Fibroblast of villous mesenchyme (primary cell): ENCODE results near the gene AKR7A3. TPM values are rescaled to one million over a fixed set of nuclear protein-coding genes. Genes with fewer than 3 reads are reported as not detected.

Experiments used
- DNase-seq: peaks from one replicate; pipeline ENCODE4 v3.0.0-alpha.2; 2010; ENCODE audit warnings: low read depth
- H3K4me3 ChIP-seq: 2 replicates; pipeline ENCODE4 v1.5.1; 2011; ENCODE audit warnings: low read depth, mild to moderate bottlenecking, low read length
- total RNA-seq: library from RNA; depleted of rRNA; stranded (reverse); fragments of >200 nt; gene quantifications from 2 replicates; pipeline ENCODE4 v1.2.3, GENCODE V29; 2012
- TF ChIP-seq, protein P1 (sequence below): IDR thresholded peaks from 2 replicates; pipeline ENCODE4 v1.5.1; 2012; ENCODE audit warnings: low read depth, mild to moderate bottlenecking, low read length; ENCODE audit not compliant: insufficient read depth

AKR7A3 gene
- total RNA-seq, 1 donor = 0.43 TPM

GRCh38 chr1:19310720-19311502 lies 22.3 kb upstream of the AKR7A3 start:
- H3K4me3 ChIP-seq = peak overlapping the region; percentile 84
- TF ChIP-seq, protein P1, sequence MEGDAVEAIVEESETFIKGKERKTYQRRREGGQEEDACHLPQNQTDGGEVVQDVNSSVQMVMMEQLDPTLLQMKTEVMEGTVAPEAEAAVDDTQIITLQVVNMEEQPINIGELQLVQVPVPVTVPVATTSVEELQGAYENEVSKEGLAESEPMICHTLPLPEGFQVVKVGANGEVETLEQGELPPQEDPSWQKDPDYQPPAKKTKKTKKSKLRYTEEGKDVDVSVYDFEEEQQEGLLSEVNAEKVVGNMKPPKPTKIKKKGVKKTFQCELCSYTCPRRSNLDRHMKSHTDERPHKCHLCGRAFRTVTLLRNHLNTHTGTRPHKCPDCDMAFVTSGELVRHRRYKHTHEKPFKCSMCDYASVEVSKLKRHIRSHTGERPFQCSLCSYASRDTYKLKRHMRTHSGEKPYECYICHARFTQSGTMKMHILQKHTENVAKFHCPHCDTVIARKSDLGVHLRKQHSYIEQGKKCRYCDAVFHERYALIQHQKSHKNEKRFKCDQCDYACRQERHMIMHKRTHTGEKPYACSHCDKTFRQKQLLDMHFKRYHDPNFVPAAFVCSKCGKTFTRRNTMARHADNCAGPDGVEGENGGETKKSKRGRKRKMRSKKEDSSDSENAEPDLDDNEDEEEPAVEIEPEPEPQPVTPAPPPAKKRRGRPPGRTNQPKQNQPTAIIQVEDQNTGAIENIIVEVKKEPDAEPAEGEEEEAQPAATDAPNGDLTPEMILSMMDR = no peak
- DNase-seq = no peak

DNA sequence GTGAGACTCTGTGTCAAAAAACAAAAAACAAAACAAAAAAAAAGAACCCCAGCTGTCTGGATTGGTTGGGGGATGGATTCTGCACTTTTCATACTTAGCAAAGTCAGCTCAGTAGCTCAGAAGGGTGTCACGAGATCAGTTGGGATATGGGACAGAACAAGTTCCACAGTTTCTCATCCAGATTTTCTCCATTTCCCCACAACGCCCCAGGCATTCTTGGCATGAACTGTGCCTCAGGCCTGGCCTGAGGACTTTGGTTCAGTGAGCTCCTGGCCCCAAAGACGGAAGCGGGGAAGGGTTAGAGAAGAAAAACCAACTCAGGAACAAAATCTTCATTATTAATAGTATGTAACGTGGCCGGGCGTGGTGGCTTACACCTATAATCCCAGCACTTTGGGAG lies 21.5 kb upstream of the AKR7A3 start:
- DNase-seq = no peak
- no peak overlapping the region for H3K4me3 ChIP-seq

DNA sequence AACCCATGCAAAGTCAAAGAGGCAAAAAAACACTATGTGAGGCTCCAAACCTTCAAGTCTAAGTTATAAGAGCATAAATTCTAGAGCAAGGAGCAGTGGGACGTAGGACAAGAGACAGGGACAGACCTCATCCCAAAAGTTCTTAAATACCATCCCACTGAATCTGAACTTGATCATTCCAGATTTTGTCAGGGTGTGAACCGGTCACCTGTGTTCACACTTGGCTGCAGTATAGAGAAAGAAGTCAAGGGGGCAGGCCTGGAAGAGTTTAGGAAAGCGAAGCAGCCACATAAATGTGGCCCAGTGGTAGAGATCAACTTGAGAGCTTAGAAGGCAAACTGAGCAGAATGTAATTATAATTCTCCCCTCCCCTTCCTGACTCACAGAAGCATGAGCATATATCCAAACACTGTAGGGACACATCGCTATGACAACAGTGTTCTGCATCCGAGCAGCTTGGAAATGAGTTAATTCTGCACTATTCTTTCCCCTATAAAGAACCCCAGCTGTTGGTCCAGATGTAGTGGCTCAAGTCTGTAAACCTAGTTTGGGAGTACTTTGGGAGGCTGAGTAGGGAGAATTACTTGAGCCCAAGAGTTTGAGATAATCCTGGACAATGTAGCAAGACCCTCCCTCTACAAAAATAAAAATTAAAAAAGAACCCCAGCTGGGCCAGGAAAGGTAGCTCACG lies 20.7 kb upstream of the AKR7A3 start:
- TF ChIP-seq, protein P1 = no peak
- DNase-seq = peak; percentile 28
- H3K4me3 ChIP-seq = no peak overlapping the region

More for the DNA sequence above, 21.5 kb upstream of the AKR7A3 start:
- TF ChIP-seq, protein P1 = no peak

DNA sequence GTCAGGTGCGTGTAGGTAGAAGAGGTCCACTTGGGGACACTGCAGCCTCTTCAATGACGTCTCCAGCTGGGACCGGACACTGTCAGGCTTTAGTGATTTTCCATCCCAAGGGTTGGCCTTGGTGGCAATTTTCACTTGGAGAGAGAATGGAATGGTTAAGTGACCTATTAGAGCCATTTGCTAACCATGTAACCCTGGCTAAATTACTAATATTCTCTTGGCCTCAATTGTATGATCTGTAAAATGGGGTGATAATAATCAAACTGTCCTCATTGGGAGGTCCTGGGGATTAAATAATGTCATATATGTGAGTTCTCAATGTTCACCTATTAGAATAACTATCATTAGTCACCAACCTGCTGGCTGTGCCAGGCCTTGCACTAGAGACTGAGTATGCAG lies 19.9 kb upstream of the AKR7A3 start:
- TF ChIP-seq, protein P1 = no peak
- H3K4me3 ChIP-seq = no peak overlapping the region
- no peak for DNase-seq

DNA sequence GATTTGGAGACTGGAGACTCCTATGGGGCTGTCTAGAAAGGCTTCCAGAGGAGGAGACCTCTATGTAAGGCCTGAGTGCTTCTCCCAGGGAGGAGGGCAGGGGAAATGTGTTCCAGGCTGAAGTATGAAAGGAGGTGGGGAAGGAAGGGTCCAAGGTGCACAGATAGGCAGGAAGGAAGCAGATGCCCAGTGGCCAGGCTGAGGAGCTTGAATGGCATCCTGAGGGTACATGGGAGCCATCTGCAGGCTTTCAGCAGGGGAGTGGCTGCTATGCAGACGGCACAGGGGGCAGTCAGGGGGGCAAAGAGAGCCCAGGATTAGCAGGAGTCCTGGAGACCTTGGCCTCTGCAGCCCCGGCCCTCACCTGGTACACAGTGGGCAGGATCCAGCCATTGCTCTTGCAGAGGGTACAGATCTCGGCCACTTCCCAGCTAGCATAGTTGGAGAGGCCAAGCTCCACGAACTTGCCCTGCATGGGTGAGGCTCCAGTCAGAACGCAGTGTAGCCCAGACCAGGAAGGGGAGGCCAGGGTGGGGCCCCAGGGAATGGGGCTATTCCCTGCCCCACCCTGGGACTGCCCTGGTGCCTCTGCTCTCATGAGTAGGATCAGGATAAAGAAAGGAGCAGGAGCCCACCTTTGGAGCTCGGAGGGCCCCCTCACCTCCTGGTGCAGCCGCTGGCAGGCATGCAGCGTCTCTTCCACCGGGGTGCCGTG lies 19.4 kb upstream of the AKR7A3 start:
- DNase-seq = no peak
- TF ChIP-seq, protein P1 = no peak

GRCh38 chr1:19306941-19307340 lies 18.4 kb upstream of the AKR7A3 start:
- H3K4me3 ChIP-seq = no peak overlapping the region
- TF ChIP-seq, protein P1 = no peak
- no peak for DNase-seq

More for the DNA sequence above, 19.4 kb upstream of the AKR7A3 start:
- H3K4me3 ChIP-seq = no peak overlapping the region
